ENCODE results near the gene FYN.

Gene FYN

GRCh38 chr6:111766201-111766857 lies 106.9 kb downstream of the FYN start:
- no peak for DNase-seq

- no peak for DNase-seq
These were observed 107.5 kb downstream of the FYN start for GRCh38 chr6:111765763-111766162.

GRCh38 chr6:111764238-111765175 lies 108.7 kb downstream of the FYN start:
- DNase-seq = no peak

- no peak for DNase-seq
These were observed 109.9 kb downstream of the FYN start for GRCh38 chr6:111763381-111763780.

- no peak for DNase-seq
These were observed 111.4 kb downstream of the FYN start for GRCh38 chr6:111761783-111762312.

GRCh38 chr6:111761212-111761611 lies 112.0 kb downstream of the FYN start:
- DNase-seq = no peak

- peak; percentile 36 for DNase-seq
These were observed 113.1 kb downstream of the FYN start for GRCh38 chr6:111759836-111760785.

- DNase-seq = no peak
These were observed 113.9 kb downstream of the FYN start for GRCh38 chr6:111759331-111759835.

GRCh38 chr6:111758608-111759329 lies 114.5 kb downstream of the FYN start:
- no peak for DNase-seq

- no peak for DNase-seq
These were observed 115.9 kb downstream of the FYN start for GRCh38 chr6:111757342-111757741.

- DNase-seq = no peak
These were observed 118.8 kb downstream of the FYN start for GRCh38 chr6:111754423-111754822.

GRCh38 chr6:111753573-111753972 lies 119.7 kb downstream of the FYN start:
- no peak for DNase-seq

GRCh38 chr6:111752476-111752875 lies 120.8 kb downstream of the FYN start:
- no peak for DNase-seq

- no peak for DNase-seq
These were observed 122.2 kb downstream of the FYN start for GRCh38 chr6:111750753-111751673.

- DNase-seq = no peak
These were observed 123.1 kb downstream of the FYN start for GRCh38 chr6:111750153-111750552.

- no peak for DNase-seq
These were observed 125.0 kb downstream of the FYN start for GRCh38 chr6:111748231-111748647.

GRCh38 chr6:111747829-111748228 lies 125.4 kb downstream of the FYN start:
- DNase-seq = no peak

- no peak for DNase-seq
These were observed 125.9 kb downstream of the FYN start for GRCh38 chr6:111747396-111747795.

- DNase-seq = no peak
These were observed 126.3 kb downstream of the FYN start for GRCh38 chr6:111746983-111747382.

GRCh38 chr6:111745636-111746035 lies 127.6 kb downstream of the FYN start:
- no peak for DNase-seq

GRCh38 chr6:111745186-111745585 lies 128.1 kb downstream of the FYN start:
- DNase-seq = no peak
